GM21529 (cell line): Measurements from ENCODE around the gene MST1.

ENCODE experiments used
- ATAC-seq: cut with Tn5 transposase; IDR thresholded peaks from one replicate; pipeline ENCODE4 v1.9.1; 2021; ENCODE audit not compliant: unreplicated experiment

Gene MST1

GRCh38 chr3:49658711-49659110 is 30.6 kb downstream of the MST1 start:
- ATAC-seq = no peak

GRCh38 chr3:49657208-49657915 is 31.9 kb downstream of the MST1 start:
- no peak for ATAC-seq

DNA sequence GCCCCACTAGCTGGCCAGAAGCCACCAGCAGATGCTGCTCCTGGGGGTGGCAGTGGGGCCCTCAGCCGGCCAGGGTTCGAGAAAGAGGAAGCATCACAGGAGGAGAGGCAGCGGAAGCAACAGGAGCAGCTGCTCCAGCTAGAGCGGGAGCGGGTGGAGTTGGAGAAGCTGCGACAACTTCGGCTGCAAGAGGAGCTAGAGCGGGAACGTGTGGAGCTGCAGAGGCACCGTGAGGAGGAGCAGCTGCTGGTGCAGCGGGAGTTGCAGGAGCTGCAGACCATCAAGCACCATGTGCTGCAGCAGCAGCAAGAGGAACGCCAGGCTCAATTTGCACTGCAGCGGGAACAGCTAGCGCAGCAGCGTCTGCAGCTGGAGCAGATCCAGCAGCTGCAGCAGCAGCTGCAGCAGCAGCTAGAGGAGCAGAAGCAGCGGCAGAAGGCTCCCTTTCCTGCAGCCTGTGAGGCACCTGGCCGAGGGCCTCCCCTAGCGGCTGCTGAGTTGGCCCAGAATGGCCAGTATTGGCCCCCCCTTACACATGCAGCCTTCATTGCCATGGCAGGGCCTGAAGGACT is 32.6 kb downstream of the MST1 start:
- no peak for ATAC-seq

DNA sequence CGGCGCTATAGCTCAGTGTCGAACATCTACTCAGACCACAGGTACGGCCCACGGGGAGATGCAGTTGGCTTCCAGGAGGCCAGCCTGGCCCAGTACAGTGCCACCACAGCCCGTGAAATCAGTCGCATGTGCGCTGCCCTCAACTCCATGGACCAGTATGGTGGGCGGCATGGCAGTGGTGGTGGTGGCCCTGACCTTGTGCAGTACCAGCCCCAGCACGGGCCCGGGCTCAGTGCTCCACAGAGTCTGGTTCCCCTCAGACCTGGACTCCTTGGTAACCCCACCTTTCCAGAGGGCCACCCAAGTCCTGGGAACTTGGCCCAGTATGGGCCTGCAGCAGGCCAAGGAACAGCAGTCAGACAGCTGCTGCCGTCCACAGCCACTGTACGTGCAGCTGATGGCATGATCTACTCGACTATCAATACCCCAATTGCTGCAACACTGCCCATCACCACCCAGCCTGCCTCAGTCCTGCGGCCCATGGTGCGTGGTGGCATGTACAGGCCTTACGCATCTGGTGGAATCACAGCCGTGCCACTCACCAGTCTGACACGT is 33.5 kb downstream of the MST1 start:
- no peak for ATAC-seq

DNA sequence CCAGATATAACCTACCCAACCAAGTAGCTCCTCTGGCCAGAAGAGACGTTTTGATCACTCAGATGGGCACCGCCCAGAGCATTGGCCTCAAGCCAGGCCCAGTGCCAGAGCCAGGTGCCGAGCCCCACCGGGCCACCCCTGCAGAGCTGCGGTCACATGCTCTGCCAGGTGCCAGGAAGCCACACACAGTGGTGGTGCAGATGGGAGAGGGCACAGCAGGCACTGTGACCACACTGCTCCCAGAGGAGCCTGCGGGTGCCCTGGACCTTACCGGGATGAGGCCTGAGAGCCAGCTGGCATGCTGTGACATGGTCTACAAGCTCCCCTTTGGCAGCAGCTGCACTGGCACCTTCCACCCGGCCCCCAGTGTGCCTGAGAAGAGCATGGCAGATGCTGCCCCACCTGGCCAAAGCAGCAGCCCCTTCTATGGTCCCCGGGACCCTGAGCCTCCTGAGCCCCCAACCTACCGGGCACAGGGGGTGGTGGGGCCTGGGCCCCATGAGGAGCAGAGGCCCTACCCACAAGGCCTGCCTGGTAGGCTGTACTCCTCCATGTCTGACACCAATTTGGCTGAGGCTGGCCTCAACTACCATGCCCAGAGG is 34.2 kb downstream of the MST1 start:
- ATAC-seq = no peak

DNA sequence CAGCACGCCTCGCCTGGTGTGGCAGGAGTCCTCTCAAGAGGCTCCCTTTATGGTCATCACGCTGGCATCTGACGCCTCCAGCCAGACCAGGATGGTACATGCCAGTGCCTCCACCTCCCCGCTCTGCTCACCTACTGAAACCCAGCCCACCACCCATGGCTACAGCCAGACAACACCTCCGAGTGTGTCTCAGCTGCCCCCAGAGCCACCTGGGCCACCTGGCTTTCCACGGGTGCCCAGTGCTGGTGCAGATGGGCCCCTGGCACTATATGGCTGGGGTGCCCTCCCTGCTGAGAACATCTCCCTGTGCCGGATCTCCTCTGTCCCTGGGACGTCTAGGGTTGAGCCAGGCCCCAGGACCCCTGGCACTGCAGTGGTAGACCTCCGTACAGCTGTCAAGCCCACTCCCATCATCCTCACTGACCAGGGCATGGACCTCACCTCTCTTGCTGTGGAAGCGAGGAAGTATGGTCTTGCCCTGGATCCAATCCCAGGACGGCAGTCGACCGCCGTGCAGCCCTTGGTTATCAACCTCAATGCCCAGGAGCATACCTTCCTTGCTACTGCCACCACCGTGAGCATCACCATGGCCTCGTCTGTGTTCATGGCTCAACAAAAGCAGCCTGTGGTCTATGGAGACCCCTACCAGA is 35.0 kb downstream of the MST1 start:
- no peak for ATAC-seq

DNA sequence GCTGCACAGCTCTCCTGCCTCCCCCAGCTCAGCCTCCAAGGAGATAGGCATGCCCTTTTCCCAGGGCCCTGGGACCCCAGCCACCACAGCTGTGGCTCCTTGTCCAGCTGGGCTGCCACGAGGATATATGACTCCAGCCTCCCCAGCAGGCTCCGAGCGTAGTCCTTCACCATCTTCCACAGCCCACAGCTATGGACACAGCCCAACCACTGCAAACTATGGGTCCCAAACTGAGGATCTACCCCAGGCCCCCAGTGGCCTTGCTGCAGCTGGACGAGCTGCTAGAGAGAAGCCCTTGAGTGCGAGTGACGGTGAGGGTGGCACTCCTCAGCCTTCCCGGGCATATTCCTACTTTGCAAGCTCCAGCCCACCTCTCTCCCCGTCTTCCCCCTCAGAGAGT is 35.7 kb downstream of the MST1 start:
- no peak for ATAC-seq

- ATAC-seq = no peak
Observed at GRCh38 chr3:49652903-49653415, 36.3 kb downstream of the MST1 start.

- no peak for ATAC-seq
Observed at GRCh38 chr3:49652218-49652902, 36.9 kb downstream of the MST1 start.

- no peak for ATAC-seq
Observed at GRCh38 chr3:49650637-49651036, 38.6 kb downstream of the MST1 start.

DNA sequence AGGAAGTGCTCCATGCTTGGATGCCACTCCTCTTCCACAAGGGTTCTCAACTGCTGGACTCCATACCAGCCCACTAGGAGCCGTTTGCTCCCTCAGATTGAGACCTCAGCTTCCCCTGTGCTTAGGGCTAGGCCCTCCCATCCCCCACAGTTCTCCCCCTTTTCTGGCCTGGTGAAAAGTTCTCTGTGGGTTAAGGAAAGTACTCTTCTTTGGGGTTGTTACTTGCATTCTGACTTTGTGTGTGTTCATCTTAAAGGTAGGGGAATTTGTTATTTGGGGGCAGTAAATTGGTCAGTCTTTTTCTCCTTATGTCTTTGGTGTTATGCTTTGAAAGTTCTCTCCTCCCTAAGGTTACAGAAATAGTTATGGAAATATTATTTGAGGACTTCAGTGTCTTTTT is 39.1 kb downstream of the MST1 start:
- ATAC-seq = no peak

DNA sequence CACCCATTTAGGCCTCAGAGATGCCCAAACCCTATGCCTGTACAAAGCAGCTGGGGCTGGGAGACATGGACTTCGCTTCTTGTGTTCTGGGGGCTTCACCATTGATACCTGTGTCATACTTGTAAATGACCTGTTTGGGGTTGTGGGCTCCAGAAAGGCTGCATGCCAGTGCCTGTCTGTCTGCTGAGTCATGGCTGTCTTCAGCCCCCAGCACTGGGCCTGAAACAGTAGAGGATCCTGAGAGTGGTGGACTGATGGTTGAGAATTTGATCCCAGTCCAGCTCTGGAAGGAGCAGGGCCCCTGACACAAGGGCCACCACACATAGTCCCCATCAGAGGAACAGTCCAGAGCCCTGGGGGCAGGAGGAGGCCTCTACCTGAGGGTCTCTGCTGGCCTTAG is 39.7 kb downstream of the MST1 start:
- ATAC-seq = no peak

GRCh38 chr3:49648354-49649019 is 40.8 kb downstream of the MST1 start:
- ATAC-seq = no peak

DNA sequence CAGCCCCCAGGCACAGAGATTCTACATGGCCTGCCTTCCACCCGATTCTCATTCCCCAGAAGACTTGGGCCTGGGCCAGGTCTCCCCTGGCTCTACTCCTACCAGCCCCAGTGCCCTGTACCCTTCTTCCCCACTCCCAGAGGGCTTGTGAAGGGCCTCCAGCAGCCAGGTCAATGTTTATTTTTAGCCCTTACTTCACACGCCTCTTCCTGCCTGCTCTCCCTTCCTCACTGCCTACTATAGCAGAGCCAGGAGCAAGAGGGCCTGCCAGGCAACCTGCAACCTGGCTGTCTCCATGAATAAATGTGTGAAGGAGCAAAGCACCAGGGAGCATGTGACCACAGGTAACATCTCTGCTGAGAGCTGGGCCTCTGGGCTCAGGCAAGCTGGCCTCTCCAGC is 41.5 kb downstream of the MST1 start:
- ATAC-seq = no peak

GRCh38 chr3:49646236-49646635 is 43.0 kb downstream of the MST1 start:
- no peak for ATAC-seq

GRCh38 chr3:49644684-49645083 is 44.6 kb downstream of the MST1 start:
- no peak for ATAC-seq

DNA sequence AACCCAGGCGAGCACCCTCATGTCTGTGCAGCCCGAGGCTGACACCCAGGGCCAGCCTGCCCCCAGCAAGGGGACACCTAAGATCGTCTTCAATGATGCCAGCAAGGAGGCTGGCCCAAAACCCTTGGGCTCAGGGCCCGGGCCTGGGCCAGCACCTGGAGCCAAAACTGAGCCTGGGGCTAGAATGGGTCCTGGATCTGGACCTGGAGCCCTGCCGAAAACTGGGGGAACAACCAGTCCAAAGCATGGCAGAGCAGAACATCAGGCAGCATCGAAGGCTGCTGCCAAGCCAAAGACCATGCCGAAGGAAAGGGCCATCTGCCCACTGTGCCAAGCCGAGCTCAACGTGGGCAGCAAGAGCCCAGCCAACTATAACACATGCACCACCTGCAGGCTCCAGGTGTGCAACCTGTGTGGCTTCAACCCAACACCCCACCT is 46.5 kb downstream of the MST1 start:
- ATAC-seq = no peak

DNA sequence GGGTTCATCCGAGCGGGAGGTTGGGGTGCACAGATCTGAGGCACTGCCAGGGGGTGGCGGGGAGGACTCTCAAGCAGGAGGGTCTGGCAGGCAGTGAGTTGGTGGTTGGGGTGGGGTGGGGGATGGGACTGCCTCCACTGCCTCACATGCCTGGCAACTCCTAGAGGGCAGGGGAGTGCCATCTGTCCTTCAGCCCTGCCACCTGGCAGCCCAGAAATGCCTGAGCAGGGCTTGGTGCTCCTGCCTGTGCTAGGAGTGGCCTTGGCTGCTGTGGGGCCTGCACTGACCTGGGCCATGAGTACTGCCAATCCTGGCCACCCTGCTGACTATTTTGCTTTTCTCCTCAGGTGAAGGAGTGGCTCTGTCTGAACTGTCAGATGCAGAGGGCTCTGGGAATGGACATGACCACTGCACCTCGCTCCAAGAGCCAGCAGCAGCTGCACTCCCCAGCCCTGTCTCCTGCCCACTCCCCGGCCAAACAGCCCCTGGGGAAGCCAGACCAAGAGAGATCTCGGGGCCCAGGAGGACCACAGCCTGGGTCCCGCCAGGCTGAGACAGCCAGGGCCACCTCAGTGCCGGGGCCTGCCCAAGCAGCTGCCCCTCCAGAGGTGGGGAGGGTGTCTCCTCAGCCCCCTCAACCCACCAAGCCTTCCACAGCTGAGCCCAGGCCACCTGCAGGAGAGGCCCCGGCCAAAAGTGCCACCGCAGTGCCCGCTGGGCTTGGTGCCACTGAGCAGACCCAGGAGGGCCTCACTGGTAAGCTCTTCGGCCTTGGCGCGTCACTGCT is 47.2 kb downstream of the MST1 start:
- no peak for ATAC-seq

- no peak for ATAC-seq
Observed at GRCh38 chr3:49641292-49641691, 48.0 kb downstream of the MST1 start.

GRCh38 chr3:49639551-49639950 is 49.7 kb downstream of the MST1 start:
- ATAC-seq = no peak
